ENCODE measurements around the gene PLCG1. TPM values are rescaled to one million over a fixed set of nuclear protein-coding genes. Genes with fewer than 3 reads are reported as not detected.

PLCG1 gene
- total and polyA plus RNA-seq, 7 donors, result 16.0 to 43.1 (median 22.9) TPM

- Histone ChIP-seq H3K4me1 (peaks cover 92% of the 10 kb centered on the region), H3K27ac (peak overlapping the region; percentile 33), H3K27me3 (ENCODE audit: insufficient read depth in 3 of 3, low read length in 2 of 3) (no peaks in the 10 kb centered on the region), H3K36me3 (ENCODE audit: insufficient read depth in 1 of 2, low read depth in 1 of 2) (no peaks in the 10 kb centered on the region), H3K4me3 (no peak overlapping the region), H3K9me3 (no peaks in the 10 kb centered on the region)
- WGBS, 3 donors, result 87 to 91% (median 89%) methylated on average over 5 of the region's 5 CpGs
- intact Hi-C loops (cut with DNase I), result no loop called here
- DNase-seq (peak; percentile 4 to 6), ATAC-seq (no peak)
- TF ChIP-seq, protein P1, sequence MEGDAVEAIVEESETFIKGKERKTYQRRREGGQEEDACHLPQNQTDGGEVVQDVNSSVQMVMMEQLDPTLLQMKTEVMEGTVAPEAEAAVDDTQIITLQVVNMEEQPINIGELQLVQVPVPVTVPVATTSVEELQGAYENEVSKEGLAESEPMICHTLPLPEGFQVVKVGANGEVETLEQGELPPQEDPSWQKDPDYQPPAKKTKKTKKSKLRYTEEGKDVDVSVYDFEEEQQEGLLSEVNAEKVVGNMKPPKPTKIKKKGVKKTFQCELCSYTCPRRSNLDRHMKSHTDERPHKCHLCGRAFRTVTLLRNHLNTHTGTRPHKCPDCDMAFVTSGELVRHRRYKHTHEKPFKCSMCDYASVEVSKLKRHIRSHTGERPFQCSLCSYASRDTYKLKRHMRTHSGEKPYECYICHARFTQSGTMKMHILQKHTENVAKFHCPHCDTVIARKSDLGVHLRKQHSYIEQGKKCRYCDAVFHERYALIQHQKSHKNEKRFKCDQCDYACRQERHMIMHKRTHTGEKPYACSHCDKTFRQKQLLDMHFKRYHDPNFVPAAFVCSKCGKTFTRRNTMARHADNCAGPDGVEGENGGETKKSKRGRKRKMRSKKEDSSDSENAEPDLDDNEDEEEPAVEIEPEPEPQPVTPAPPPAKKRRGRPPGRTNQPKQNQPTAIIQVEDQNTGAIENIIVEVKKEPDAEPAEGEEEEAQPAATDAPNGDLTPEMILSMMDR (IDR thresholded peaks at IDR 0.05), result no peak
Measured at GRCh38 chr20:41151134-41151869, 14.0 kb downstream of the PLCG1 start.

- 37 to 60% (median 52%) methylated on average over 5 of the region's 5 CpGs for WGBS, 3 donors
- H3K36me3 ChIP-seq (ENCODE audit: insufficient read depth in 1 of 2, low read depth in 1 of 2), result no peaks in the 10 kb centered on the region
- DNase-seq (peak in 1 of 2 donors; percentile 16), ATAC-seq (no peak)
- TF ChIP-seq, protein P1 (IDR thresholded peaks at IDR 0.05), result no peak
- intact Hi-C loops (cut with DNase I), result no loop called here
- peaks cover 84% of the 10 kb centered on the region for H3K4me1 ChIP-seq
- no peaks in the 10 kb centered on the region for H3K27me3 ChIP-seq (ENCODE audit: insufficient read depth in 3 of 3, low read length in 2 of 3)
- no peaks in the 10 kb centered on the region for H3K9me3 ChIP-seq
- H3K4me3 ChIP-seq, result no peak overlapping the region
- H3K27ac ChIP-seq, result peak overlapping the region; percentile 55
Measured at GRCh38 chr20:41152108-41152757, 14.9 kb downstream of the PLCG1 start.

DNA sequence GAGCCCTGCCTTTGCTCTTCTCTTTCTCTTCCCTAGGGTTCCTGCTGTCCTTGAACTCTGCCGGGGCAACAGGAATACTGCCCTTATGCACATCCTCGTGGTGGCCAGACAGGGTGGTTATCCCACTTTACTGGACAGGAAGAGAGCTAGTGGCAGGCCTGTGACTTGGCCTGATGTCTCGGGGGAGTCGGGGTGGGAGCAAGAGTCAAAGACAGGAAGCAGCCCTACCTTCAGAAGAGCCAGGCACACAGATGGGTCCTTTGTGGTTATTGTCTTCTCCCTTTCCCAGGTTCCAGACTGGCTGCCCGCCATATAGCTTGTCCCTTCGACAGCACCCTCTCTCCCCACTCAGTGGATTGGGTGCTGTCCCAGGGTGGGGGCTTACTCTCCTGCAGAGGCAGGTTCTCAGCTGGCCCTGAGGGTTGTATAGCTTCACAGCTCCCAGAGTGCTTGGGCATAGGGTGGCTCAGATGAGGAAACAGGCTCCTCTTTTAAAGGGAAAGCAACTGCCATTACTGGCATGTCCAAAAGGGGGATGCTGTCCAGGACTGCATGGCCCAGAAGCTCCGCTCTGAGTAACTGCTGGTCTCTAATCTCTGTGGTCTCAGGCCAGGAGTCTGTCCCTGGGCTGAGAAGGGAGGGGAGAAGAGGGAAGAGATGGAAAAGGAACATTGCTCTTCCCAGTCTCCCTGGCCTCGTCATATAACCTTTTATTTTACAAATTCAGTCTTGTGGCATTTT, 17.3 kb downstream of the PLCG1 start:
- intact Hi-C loops (cut with DNase I), result no loop called here
- WGBS, 3 donors, result 49 to 64% (median 60%) methylated on average over 8 of the region's 8 CpGs
- H3K4me1 ChIP-seq, result peaks cover 67% of the 10 kb centered on the region
- DNase-seq (peak in 1 of 2 donors; percentile 28), ATAC-seq (peak; percentile 13 to 55 (median 31))
- H3K27me3 ChIP-seq (ENCODE audit: insufficient read depth in 3 of 3, low read length in 2 of 3), result no peaks in the 10 kb centered on the region
- H3K36me3 ChIP-seq (ENCODE audit: insufficient read depth in 1 of 2, low read depth in 1 of 2), result peaks cover 0 to 2% of the 10 kb centered on the region in 2 donors
- TF ChIP-seq, protein P1 (IDR thresholded peaks at IDR 0.05), result no peak
- no peaks in the 10 kb centered on the region for H3K9me3 ChIP-seq
- H3K27ac ChIP-seq, result peak overlapping the region; percentile 27
- no peak overlapping the region for H3K4me3 ChIP-seq

DNA sequence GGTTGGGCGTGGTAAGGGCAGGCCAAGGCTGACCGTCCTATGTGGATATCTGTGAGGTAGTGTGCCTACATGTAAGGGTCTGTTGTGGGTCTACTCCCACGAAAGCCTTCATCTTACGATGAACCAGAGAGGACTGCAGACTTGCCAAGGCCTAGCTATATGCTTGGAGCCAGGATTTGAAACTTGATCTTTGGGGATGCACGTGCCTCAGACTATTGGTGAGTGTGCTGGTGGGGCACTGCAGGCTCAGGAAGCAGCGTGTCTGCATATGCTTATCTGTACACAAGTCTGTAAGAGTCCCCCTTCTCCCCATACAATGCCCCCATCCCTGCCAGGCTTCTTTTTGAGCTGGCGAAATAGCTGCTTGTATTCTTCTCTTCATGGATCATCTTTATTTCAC, 17.9 kb downstream of the PLCG1 start:
- peaks cover 0 to 9% of the 10 kb centered on the region in 2 donors for H3K36me3 ChIP-seq (ENCODE audit: insufficient read depth in 1 of 2, low read depth in 1 of 2)
- TF ChIP-seq, protein P1 (IDR thresholded peaks at IDR 0.05), result no peak
- peaks cover 61% of the 10 kb centered on the region for H3K4me1 ChIP-seq
- H3K27ac ChIP-seq, result no peak overlapping the region
- ATAC-seq, result peak in 3 of 4 donors; percentile 23 to 51 (median 26)
- H3K27me3 ChIP-seq (ENCODE audit: insufficient read depth in 3 of 3, low read length in 2 of 3), result no peaks in the 10 kb centered on the region
- no peak for DNase-seq
- 55 to 62% (median 56%) methylated on average over 7 of the region's 7 CpGs for WGBS, 3 donors
- intact Hi-C loops (cut with DNase I), result no loop called here
- no peaks in the 10 kb centered on the region for H3K9me3 ChIP-seq
- H3K4me3 ChIP-seq, result no peak overlapping the region
